KBM-7 (cell line): ENCODE measurements around the gene BLZF1.

Source experiments
- DNase-seq: peaks from one replicate; pipeline ENCODE4 v3.0.0-alpha.2; 2015
- in situ Hi-C: fragments of 300-500 bp; cut with MboI; formaldehyde crosslinking; loops from 2 replicates; pipeline ENCODE4 v1.14.3; 2020; ENCODE audit warnings: low sequenced_read_pairs, low pct_unique_long_range_greater_than_20kb, mixed read lengths

The BLZF1 gene

GRCh38 chr1:169426174-169426705, 58.2 kb downstream of the BLZF1 start:
- in situ Hi-C loops = no loop called here
- DNase-seq = no peak

DNA sequence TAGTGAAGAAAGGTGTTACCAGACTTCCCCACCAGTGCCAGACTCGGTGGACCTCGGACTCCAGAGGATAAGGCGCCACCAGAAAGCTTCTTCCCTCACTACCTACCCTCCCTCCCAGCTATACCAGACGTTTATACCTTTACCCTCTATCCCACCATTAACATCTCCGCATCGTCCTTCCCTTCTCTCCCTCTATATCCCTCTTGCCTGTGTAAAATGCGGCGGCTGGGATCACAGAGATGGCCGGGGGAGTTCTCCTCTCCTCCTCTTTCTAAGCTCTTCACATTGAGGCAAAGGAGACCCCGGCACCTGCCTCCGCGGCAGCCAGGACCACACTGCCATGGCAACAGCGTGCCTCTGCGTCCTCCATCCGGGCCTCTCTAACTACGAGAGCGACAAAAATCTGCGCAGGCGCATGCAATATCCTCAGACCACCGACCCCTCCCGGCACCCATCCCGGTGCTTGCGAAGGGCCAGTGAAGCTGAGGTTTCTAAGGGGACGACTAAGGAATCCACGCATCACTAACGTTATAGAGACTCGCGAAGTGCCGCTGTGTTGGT, 59.2 kb downstream of the BLZF1 start, which contains the start of gene CCDC181:
CCDC181 (minus strand) TSS at position 394 of the 561 bp plus-strand sequence. CDS start 2,547 bp downstream, outside the sequence.
- DNase-seq = no peak
- in situ Hi-C loops = no loop called here
